SIG-M5 treated with dmso at 0.1 percent for 504 hours (cell line): ENCODE measurements around the gene DNAJB2.
"Not testable (repeated sequence)": the region's sequence is repeated elsewhere in the genome, so short reads cannot be mapped to it uniquely, and the experiment has no call there.

ENCODE experiments used
- DNase-seq: peaks from one replicate; lab custom pipeline; 2025; ENCODE audit not compliant: unreplicated experiment; lab: John Stamatoyannopoulos, UW

DNAJB2 gene

DNA sequence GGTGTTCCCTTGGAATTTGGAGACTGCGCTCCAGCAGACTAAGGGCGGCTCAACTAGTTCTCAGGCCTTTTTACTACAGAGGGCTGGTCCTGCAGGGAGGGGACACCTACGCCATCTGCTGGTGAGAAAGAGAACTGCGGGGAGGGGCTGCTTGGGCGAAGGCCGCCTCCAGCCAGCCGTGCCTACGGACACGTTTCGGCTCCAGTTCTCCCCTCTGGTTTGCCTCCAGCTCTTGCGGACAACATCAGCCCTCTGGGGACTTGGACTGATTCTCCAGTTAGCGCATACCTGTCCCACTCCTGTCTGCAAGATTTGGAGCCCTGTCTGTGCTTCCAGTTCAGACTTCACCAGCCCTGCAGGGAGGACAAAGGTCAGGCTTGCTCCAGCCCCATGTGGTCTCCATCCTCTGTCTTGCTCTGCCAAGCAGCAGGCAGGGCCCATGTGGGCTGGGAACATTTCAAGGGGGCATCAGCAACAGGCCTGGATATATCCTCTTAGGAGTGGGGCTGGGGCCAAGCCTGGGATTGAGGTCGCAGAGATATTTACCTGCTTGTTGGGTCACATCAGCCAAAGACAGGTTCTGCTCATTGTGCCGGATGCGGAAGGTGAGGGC, 19.7 kb downstream of the DNAJB2 start:
- peak; percentile 69 for DNase-seq

DNA sequence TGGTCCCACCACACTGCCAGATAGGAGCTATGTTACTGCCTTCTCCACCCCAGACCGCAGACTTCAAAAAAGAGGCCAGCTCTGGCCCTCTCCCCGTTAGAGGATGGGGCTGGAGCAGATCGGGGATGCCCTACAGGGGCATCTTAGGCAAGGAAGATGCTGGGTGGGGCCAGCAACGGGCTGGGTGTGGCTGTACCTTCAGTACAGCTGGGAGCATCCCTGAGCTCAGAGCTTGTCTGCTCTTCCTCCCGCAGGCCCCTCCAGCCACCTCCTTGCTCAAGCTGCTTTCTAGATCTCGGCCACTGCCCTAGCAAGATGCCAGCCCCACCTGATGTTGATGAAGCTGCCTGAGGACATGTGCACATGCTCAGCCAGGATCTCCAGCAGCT, 20.2 kb downstream of the DNAJB2 start:
- no peak for DNase-seq

DNA sequence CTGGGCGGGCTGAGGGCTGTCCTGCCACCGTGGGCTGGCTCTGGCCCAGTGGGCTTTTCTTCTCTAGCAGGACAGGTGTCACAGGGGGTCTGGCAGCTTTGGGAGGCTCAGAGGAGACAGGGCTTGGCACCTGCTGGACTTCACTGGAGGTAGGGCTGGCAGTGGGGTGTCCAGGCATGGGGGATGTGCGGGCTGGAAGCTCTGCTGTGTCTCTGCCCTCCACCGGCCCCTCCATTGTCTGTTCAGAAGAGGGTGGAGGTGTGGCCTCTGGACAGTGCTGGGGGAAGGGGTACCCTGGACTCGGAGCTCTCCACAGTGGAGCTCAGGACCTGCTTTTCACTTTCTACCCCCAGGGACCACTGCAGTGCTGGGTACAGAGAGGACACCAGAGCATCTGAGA, 20.9 kb downstream of the DNAJB2 start:
- no peak for DNase-seq

DNA sequence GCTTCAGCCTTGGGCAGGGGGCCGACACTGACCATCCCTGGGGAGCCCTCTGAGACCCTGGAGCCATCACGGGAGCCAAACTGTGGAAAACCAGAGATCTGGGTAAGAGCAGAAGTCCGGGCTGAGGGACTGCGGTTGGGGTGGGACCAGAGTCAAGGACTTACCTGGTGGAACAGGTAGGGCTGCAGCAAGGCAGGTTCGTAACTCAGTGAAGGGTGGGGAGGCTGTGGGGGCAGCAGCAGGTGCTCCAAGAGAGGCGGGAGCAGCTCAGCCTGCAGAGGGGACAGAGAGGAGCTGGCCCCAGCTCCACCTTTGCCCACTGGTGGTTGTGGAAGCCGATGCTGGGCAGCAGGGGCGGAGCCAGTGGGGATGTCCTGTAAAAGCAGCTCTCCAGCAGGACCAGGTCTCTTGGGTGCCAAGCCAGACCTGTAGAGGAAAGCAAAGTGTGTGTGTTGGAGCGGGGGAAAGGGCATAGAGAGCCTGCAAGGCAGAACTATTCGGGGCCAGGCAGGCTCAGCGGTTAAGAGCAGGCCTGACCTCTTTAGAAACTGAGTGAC, 23.3 kb downstream of the DNAJB2 start:
- DNase-seq = no peak

DNA sequence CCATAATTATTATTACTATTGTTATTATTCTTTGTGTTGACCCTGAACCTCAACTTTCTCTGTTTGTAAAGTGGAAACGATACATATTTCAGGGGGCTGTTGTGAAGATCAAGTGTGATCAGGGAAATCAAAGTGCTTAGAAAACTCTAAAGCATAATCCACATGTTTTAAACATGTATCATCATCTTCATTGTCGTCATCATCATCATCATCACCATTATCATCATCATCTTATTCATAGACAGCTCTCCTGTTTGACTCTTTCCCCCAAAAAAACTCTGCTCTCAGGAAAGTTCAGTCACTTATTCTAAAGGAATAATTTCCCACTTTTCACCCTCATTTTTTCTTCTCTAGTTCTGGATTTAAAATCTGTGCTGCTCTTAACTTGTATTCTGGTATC, 25.1 kb downstream of the DNAJB2 start:
- no peak for DNase-seq

DNA sequence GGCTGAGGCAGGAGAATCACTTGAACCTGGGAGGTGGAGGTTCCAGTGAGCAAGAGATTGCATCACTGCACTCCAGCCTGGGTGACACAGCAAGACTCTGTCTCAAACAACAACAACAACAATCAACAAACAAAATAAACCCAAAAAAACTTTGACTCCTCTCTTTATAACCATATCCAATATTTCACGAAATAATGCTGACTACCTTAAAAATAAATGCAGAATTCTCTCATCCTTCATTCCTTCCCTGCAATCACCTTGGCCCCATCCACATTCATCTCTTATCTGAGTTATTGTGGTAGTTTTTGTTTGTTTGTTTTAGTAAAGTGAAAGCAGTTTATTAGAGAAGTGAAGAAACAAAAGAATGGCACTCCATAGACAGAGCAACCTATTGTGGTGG, 26.9 kb downstream of the DNAJB2 start:
- no peak for DNase-seq

DNA sequence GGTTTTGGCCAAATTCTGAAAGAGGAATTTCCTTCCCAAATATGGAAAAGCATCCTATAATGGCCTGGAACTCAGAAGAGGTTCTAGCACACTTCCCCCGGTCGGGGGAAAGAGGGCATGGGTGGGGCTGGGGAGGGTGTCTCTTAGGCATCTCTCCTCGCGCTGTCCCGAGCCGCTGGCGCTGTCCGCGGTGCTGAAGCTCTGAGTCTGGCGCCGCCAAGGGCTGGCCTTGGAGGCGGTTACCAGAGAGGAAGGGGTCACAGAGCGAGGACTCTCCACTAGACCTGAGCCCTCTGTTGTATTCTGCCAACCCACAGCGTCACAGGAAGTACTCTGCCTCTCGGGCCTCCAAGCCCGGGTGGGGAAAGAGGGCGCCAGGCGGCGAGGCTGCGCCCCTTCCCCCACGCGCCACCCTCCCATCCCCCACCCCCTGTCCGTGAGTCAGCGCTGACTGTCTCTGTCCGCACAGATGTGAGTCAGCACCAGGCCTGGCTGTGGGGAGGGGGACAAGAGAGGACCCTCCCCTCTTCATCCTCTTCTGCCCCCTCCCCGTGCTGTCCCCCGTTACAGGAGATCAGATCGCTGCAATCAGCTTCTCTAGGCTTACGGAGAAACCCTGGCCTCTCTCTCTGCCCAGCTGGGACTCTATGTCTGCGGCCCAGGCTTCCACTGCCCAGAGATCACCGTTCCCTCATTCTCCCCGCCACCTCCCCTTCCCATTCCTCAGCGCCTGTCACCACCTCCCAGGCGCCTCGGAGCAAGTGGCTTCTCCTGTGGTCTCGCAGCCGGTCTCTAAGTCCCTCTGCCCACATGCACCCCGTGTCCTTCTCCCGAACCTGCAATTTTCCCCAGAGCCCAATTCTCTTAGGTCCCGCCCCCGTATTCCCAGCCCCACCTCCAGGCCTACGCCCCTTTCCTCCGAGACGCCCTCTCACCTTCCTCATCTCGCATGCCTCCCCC, 29.3 kb downstream of the DNAJB2 start:
- peak; percentile 54 for DNase-seq

DNA sequence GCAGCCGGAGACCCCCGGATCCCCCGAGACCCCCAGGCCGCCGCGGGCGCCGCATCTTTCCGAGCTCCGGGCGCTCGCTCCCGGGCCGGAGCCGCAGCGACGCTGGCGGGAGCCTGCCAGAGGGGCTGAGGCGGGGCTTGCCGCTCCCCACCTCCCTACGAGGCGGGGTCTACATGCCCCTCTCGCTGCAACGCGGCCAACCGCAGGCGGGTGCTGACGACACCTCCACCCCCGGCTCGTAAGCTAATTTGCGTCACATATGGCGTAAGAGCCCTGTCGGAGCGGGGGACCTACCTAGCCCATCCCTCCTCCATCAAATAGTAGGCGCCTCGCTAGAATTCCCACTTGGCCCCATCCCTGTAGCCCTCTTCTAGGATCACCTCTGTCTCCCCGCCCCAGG, 30.1 kb downstream of the DNAJB2 start, which contains the start of gene PTPRN:
TSS of gene PTPRN (minus strand) at position 124 of the 400 bp plus-strand sequence. CDS start at position 55, 69 bp downstream.
- DNase-seq = no peak

DNA sequence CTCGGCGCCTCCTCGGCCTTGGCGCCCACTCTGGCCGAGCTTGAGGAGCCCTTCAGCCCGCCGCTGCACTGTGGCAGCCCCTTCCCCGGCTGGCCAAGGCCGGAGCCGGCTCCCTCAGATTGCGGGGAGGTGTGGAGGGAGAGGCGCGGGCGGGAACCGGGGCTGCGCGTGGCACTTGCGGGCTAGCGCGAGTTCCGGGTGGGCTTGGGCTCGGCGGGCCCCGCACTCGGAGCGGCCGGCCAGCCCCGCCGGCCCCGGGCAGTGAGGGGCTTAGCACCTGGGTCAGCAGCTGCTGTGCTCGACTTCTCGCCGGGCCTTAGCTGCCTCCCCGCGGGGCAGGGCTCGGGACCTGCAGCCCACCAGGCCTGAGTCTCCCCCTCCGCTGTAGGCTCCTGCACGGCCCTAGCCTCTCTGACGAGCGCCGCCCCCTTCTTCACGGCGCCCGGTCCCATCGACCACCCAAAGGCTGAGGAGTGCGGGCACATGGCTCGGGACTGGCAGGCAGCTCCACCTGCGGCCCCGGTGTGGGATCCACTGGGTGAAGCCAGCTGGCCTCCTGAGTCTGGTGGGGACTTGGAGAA, 33.6 kb downstream of the DNAJB2 start:
- DNase-seq = not testable (repeated sequence)

DNA sequence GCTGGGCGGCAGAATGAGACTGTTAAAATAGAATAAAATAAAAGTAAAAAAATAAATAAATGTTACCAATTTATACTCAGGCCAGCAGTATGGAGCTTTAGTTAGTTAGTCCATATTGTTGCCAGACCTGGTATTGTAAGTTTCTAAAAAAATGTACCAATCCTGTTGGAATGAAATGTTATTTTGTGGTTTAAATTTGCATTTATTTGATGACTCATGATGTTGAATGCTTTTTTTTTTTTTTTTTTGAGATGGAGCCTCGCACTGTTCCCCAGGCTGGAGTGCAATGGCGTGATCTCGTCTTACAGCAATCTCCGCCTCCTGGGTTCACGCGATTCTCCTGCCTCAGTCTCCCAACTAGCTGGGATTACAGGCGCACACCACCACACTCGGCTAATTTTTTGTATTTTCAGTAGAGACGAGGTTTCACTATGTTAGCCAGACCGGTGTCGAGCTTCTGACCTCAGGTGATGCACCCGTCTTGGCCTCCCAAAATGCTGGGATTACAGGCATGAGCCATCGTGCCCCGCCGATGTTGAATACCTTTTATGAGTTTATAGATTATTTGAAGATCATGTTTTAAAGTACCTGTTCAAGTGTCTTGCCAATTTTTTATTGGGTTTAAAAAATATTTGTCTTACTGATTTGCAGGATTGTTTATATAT, 35.8 kb downstream of the DNAJB2 start:
- no peak for DNase-seq

DNA sequence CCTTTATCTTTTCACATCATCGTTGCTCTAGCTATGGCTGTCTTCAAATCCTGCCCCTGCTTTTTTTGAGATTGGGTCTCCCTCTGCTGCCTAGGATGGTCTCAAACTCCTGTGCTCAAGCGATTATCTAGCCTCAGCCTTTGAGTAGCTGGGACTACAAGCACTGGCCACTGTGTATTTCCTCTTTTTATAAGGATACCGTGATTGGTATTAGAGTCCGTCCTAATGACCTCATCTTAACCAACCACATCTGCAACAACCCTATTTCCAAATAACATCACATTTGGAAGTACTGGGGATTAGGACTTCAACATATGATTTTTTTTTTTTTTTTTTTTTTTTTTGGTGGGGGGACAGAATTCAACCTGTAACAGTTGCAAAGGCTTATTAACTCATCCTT, 44.3 kb downstream of the DNAJB2 start:
- no peak for DNase-seq

DNA sequence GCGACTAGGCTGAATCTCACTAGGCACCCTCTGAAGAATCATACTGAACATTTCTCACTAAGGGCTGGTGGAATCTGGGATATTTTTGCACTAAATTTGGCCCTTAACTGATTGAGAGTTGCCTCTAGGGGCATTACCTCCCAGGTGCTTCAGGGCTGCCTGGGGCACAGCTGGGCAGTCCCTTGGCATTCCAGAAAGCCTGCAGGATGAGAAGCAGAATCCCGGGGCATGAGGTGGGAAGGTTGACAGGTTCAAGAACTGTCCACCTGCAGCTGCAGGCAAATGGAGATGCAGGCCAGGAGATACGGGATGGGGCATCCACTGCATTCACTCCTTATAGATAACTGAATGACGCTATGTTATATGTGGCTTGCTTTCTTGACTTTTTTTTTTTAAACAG, 46.0 kb downstream of the DNAJB2 start:
- no peak for DNase-seq

DNA sequence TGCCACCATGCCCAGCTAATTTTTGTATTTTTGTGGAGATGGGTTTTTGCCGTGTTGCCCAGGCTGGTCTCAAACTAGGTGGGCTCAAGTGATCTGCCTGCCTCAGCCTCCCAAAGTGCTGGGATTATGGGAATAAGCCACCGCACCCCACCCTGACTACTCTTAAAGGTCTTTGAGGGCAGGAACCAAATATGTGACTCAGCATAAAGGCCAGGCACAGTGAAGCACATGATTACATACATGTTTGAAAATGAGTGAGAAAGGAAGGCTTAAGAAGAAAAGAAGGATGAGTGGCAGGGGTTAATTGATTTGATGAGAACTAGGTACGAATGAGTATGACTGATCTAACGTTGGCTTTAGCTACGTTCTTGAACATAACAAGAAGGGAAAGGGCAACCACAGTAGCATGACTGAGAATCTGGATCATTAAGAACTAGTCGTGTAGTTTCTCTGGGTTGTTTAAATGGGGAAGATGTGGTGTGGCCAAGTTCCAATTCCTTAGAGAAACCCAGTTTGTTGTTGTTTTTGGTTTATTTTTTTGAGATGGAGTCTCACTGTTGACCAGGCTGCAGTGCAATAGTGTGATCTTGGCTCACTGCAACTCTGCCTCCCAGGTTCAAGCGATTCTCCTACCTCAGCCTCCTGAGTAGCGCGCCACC, 46.6 kb downstream of the DNAJB2 start:
- DNase-seq = no peak

DNA sequence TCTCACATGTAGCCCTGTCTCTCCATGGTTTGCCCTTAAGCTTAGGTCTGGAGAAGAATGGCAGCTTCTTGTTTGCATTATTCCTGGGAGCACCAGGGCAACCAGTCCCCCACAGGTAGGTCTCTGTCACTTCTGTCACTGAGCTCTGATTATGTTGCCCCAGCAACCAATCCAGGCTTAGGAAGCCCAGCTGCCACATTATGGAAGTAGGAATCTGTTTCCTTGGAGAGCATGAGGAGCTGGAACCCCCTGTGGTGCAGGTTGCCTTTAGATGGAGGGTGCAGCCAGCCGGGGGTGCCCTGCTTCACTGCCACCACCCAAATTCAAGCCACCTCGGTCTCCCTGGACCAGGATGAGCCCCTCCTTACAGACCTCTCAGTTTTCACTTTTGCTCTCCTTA, 48.6 kb downstream of the DNAJB2 start:
- DNase-seq = no peak

DNA sequence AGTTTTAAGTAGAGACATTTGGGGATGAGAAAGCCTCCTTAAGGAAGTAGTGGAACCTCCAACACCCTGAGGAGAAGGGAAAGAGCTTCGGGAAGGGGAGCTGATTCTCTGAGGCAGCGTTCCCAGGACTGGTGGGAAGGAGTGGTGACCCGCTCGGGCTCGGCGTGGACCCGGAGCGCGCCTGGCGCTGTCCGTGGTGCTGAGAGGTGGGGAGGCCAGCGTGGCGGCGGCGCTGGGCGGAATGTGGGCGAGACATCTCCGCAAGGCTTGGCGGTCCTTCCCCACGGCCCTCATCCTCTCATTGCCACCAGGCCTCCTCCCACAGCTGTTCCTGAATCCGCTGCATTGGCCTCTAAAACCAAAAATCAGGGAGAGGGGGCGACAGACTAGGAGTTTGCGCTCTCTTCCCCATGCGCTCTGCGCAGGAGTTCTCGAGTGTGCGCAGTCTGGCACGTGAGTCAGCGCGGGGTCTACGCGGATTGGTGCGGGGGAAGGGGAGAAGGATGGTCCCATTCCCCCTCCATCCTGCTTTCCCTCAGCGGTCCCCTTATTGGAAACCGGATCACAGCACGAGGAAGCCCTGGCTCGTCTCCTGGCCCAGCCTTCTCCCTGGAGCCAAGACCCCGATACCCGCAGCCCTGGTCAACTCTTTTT, 52.5 kb downstream of the DNAJB2 start:
- no peak for DNase-seq

DNA sequence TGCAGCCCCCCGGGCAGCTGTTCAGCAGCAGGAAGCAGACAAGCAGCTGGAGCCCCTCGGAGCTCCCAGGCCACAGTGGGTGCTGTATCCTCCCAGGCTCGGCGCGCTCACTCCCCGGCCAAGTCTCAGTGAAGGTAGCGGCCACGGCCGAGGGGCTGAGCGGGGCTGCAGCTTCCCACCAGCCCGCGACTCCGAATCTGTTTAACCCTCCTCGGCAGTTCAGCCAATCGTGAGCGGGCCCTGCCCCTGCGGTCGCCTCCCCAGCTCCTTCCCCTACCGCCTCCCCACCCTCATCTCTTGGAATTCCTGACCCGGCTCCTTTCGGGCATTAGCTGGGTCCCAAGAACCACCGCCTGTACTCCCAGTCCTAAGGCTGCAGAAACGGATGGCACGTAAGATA, 53.4 kb downstream of the DNAJB2 start, which contains the start of gene RESP18:
TSS of gene RESP18 (minus strand) at position 203 of the 400 bp plus-strand sequence.
- DNase-seq = no peak

DNA sequence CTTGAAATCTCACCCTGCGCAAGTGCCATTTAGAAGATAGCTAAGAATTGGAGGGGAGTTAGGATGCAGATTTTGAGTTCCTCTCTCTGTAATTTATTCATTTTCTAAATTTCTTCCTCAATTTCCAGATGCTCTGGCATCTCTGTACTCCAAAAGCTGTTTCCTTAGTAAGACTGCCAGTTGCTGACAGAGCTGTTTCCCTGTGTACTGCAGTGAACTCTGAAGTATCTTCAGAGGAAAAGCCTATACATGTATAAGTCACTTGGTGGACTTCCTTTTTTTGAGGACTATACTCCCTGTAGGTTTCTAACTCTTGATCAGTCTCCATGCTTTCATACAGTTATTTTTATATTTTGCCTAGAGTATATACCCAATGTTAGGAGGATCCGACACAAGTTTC, 54.9 kb downstream of the DNAJB2 start:
- DNase-seq = no peak

DNA sequence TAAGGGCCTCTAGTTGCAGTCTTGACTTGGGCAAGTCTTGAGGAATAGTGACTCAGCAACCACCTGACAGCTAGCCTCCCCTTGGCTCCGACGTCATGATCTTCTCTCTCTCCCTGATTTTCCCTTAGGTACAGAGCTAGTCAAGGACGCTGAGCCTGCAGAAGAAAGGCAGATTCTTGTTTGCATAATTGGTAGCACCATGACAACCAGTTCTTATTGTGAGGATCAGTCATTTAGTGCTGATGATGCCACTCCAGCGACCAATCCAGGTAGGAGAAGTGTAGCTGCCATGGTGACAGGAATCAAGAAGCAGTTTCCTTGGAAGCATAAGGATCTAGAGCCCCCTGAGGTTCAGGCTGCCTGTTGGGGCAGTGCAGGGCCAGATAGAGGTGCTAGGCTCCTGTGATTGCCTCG, 56.2 kb downstream of the DNAJB2 start:
- no peak for DNase-seq
